HPDE6-E6E7 (cell line): ENCODE measurements around the gene FOXP3.
A peak's percentile ranks its signal among the peaks of the same experiment; 100 is the strongest.

Source experiments
- DNase-seq: peaks from one replicate; pipeline ENCODE4 v3.0.0; 2011; ENCODE audit warnings: missing footprints; ENCODE audit errors: extremely low spot score

The FOXP3 gene

DNA sequence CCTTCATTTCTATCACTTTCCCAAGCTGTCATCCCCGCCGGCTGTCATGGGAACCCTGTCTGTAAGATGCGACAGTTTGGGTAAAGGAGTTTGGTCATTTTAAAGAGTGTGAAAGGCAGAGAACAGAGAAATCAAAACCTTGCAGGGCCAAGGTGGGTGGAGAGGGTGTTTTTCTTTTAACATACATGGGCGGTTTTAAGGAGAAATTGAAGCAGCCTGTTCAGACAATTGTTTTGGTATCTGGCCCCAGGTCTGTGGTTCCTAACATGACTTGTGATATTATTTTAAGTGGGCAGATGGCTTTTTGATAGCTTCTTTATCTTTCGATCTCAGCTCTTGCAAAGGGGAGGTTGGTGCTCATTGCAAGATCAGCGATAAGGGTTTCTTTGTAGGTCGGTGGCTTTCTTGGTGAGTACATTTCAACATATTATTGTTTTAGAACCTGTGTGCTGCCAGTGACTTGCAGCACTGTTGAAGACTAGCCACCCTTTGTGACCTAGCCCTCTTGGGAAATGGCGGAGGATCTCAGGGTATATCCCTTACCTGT, 8.7 kb upstream of the FOXP3 start:
- DNase-seq = no peak

DNA sequence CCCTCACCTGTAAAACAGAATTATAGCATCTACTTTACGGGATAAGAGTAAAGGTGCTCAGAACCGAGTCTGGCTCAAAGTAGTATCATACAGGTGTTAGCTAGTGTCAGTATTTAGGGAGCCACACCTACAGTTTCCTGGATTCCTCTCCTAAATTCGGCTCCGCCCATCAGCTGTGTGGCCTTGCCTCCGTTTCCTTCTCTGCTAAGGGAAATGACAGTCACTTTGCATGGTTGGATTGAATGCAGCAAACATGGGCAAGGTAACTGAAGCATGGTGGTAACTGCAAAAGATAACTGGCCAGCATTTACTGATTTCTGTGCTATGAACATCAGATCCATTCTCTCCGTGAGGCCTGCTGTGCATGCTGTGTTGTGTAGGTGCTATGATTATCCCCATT, 7.9 kb upstream of the FOXP3 start:
- no peak for DNase-seq

- no peak for DNase-seq
These were observed 6.8 kb upstream of the FOXP3 start for GRCh38 chrX:49271341-49271740.

DNA sequence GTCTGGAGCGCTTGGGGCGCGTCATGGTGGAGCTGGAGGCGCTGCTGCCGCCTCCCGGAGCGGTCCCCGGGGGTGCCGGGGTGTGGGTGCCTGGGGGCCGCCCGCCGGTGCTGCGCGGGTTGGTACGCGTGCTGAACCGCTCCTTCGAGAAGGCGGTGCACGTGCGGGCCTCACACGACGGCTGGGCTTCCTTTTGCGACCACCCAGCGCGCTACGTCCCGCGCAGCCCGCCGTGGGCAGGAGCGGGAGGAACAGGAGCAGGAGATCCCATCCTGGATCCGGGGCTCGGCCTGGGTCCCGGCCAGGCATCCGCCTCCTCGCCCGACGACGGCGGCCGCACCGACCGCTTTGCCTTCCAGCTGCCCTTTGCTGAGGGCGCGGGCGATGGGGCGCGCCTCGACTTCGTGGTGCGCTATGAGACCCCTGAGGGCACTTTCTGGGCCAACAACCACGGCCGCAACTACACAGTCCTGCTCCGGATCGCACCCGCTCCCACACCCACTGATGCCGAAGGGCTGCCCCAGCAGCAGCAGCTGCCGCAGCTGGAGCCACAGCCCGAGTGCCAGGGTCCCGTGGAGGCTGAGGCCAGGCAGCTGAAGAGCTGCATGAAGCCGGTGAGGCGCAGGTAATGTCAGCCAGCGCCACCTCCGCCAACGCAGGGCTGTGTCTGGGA, 5.9 kb upstream of the FOXP3 start:
- no peak for DNase-seq

DNA sequence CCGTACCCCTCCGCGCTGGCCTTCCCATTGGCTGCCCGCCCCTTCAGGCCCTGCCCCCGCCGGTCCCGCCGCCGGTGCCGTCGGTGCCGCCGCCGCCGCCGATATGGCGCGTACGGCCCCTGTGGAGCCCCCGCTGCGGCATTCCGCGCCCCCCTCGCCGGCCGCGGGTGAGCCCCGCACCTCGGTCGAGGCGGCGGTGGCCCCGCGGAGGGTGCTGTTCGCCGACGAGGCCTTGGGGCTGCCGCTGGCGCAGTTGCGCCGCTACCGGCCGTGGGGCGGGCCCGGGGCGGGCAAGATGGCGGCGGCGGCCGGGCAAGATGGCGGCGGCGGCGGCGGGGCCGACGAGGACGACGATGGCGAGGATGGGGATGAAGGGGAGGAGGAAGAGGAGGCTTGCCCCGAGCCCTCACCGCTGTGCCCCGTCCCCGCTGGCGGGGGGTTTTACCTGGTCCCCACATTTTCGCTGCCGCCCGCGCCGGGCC, 5.3 kb upstream of the FOXP3 start, which contains the start of gene PPP1R3F:
PPP1R3F (plus strand) TSS at position 27 of the 482 bp plus-strand sequence; CDS start at position 104, 77 bp downstream.
- no peak for DNase-seq

GRCh38 chrX:49269010-49269766, 4.7 kb upstream of the FOXP3 start:
- peak; percentile 87 for DNase-seq

DNA sequence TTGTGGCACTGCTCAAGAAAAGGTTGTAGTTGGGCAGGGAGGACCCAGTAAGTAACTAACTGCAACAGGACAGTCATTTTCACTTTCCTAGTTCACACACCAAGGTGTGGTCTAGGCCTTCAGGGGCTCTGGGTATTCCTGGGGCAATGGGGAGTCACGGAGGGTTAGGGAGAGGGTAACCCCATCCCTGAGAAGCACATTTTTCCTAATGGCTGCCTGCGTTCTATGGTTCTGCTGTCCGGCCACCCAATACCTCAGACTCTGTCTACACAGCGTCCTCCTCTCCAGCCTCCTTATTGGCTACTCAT, 4.1 kb upstream of the FOXP3 start:
- DNase-seq = no peak

- no peak for DNase-seq
These were observed 2.3 kb upstream of the FOXP3 start for GRCh38 chrX:49266523-49267445.

DNA sequence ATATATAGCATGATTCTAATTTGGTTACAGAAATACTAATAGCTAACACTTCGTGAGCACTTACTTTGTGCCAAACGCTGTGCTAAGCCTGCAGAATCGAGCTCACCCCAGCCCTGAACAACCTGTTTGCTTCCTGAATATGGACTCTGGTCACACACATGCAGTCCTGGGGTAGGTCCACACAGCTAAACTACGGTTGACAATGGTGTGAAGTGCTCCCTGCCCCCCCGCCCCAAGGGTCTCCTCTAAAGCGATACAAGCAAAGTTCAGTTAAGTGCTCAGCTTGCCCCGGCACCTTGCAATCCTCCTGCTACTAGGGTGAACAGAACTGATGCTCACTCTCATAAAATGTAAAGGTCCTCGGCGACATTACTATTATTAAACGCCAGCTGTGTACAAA, 879 bp downstream of the FOXP3 start:
- DNase-seq = no peak

DNA sequence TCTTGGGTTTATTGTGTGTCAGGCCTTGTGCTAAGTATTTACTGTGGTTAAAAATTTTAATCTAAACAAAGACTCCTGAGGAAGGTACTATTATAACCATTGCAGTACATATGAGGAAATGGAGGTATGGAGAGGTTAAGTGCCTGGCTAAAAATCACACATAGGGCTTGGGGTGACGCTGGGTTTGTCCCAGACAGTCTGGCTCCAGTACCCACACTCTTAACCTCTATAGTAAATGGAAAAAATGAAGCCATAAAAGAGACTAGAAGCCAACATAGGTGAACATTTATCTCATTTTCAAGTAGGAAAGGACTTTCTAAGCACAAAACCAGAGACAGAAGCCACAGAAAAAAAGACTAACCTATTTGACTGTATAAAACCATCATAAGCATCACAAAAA, 1.9 kb downstream of the FOXP3 start:
- no peak for DNase-seq

- no peak for DNase-seq
These were observed 4.1 kb downstream of the FOXP3 start for GRCh38 chrX:49260221-49260985.

DNA sequence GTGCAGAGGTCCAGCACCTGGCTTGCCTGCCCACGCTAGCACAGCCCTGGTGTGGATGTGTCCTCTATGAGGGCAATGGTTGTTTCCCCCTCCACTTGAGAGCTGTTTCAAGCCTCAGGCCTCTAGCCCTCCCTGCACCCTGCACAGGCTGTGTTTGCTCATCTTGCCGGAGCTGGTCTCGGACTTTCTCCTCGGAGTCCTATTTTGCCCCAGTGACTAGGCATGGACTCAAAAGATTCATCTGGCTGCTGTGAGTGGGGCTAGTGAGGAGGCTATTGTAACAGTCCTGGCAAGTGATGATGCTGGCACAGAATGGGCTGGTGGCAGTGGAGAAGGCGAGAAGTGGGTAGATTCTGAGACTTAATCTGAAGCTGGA, 5.8 kb downstream of the FOXP3 start:
- DNase-seq = no peak

DNA sequence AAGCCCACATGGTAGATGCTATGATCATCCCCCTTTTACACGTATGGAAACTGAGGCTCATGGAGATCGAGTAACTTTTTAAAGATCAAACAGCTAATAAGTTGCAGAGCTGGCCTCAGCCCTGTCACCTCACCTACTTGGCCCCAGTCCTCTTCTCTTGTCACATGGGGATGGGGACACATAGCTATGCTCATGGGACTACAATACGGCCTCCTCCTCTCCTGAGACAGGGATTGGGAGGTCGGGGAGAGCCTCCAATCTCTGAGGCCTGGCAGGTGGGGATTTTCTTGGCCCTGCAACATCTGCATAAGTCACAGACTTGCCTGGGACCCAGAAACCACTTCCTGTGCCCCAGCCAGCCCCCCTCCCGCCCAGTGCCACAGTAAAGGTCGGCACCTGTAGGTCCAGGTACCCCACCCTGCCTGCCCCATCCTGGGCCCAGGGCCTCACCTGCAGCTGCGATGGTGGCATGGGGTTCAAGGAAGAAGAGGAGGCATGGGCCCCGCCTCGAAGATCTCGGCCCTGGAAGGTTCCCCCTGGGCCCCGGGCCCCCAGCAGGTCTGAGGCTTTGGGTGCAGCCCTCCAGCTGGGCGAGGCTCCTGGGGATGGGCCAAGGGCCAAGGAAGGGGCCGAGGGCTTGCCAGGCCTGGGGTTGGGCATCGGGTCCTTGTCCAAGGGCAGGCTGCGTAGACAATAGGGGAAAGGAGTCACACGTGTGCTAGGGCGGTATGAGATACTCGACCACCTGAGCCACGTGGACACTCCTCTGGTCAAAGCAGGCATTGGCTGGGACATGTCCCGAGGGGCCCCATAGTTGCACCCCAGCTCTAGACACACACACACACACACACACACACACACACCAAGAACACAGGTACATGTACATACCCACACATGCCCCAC, 6.4 kb downstream of the FOXP3 start:
- DNase-seq = no peak

DNA sequence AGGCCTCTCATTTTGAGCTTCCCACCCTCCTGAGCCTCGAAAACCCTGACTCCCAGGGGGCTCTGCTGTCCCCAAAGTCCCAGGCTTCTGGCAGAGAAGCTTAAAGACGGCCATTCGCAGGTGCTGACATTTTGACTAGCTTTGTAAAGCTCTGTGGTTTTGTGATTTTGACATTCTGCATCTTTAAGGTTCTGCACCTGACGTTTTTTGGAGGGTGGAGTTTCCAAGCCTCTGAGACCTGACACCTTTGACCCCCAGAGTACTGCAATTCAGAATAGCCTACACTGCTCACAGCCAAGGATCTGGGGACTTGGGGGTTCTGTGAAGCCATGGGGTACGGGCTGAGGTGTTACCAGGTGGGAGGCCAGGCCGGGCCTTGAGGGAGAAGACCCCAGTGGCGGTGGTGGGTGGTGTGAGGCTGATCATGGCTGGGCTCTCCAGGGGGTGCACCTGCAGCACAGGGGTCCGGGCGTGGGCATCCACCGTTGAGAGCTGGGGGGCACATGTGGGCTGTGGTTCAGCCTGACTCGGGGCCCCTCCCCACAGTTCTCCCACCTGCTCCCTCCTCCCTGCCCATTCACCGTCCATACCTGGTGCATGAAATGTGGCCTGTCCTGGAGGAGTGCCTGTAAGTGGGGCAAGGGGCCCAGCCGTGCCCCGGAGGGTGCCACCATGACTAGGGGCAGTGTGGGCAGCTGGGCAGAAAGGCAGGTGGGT, 7.3 kb downstream of the FOXP3 start:
- DNase-seq = no peak

GRCh38 chrX:49256268-49256995, 8.1 kb downstream of the FOXP3 start:
- DNase-seq = no peak

DNA sequence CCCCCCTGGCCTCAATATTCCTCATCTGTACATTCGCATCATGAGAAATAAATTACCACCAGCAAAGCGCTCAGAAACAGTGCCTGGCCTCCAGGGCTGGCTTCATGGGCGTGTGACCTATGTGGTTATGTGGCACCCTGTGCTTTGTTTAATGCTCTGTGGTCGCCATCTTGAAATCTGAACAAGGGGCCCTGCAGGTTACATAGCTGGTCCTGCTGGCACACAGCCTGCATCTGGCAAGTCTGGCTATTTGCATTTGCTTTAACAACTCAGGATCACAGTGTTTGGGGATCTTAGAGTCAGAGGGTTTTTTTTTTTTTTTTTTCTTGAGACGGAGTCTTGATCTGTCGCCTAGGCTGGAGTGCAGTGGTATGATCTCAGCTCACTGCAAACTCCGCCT, 9.9 kb downstream of the FOXP3 start:
- no peak for DNase-seq

- no peak for DNase-seq
These were observed 13.2 kb downstream of the FOXP3 start for GRCh38 chrX:49251325-49251724.

DNA sequence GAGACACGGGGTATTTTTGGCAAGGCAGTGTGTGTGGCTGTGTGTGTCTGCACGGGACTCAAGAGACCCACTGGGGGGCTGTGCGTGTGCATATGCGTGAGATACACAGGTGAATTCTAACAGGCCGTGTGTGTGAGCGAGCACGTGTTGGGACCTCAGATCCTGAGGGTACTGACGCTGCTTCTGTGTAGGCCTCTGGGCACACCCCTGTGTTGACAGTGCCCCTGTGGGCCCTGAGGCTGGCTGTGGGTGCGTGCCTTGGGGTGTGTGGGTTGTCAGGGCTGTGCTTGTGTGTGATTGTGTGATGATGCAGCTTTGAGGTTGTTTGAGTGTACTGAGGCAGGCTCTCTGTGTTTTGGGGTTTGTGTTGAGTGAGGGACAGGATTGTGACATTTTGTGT, 13.9 kb downstream of the FOXP3 start:
- no peak for DNase-seq

GRCh38 chrX:49250066-49250465, 14.4 kb downstream of the FOXP3 start:
- no peak for DNase-seq
